ENCODE results near the gene TSGA10.

TSGA10 gene

GRCh38 chr2:99171377-99172140, 16.8 kb upstream of the TSGA10 start:
- no peak overlapping the region for H3K4me3 ChIP-seq (replicated peaks in 1 of 2; ENCODE audit: low read depth in 2 of 2, low read length in 2 of 2)
- no peak for DNase-seq (ENCODE audit: low read depth in 2 of 2)
- no peak for TF ChIP-seq CTCF (IDR thresholded peaks at IDR 0.05; ENCODE audit: low read depth, low read length)

- H3K4me3 ChIP-seq (replicated peaks in 1 of 2; ENCODE audit: low read depth in 2 of 2, low read length in 2 of 2): no peak overlapping the region
- no peak for TF ChIP-seq CTCF (IDR thresholded peaks at IDR 0.05; ENCODE audit: low read depth, low read length)
- no peak for DNase-seq (ENCODE audit: low read depth in 2 of 2)
Observed at GRCh38 chr2:99169534-99169933, 14.8 kb upstream of the TSGA10 start.

GRCh38 chr2:99166218-99166617, 11.5 kb upstream of the TSGA10 start:
- no peak for DNase-seq (ENCODE audit: low read depth in 2 of 2)
- no peak for TF ChIP-seq CTCF (IDR thresholded peaks at IDR 0.05; ENCODE audit: low read depth, low read length)
- no peak overlapping the region for H3K4me3 ChIP-seq (replicated peaks in 1 of 2; ENCODE audit: low read depth in 2 of 2, low read length in 2 of 2)

- H3K4me3 ChIP-seq (replicated peaks in 1 of 2; ENCODE audit: low read depth in 2 of 2, low read length in 2 of 2): no peak overlapping the region
- no peak for TF ChIP-seq CTCF (IDR thresholded peaks at IDR 0.05; ENCODE audit: low read depth, low read length)
- no peak for DNase-seq (ENCODE audit: low read depth in 2 of 2)
Observed at GRCh38 chr2:99159594-99159993, 4.9 kb upstream of the TSGA10 start.

GRCh38 chr2:99158599-99158998, 3.9 kb upstream of the TSGA10 start:
- no peak overlapping the region for H3K4me3 ChIP-seq (replicated peaks in 1 of 2; ENCODE audit: low read depth in 2 of 2, low read length in 2 of 2)
- DNase-seq (ENCODE audit: low read depth in 2 of 2): no peak
- TF ChIP-seq CTCF (IDR thresholded peaks at IDR 0.05; ENCODE audit: low read depth, low read length): no peak

GRCh38 chr2:99156891-99157290, 2.1 kb upstream of the TSGA10 start:
- TF ChIP-seq CTCF (IDR thresholded peaks at IDR 0.05; ENCODE audit: low read depth, low read length): no peak
- no peak for DNase-seq (ENCODE audit: low read depth in 2 of 2)
- H3K4me3 ChIP-seq (replicated peaks in 1 of 2; ENCODE audit: low read depth in 2 of 2, low read length in 2 of 2): no peak overlapping the region

Data from cardiac fibroblast (primary cell).